ENCODE measurements around the gene COX7A2L.
A peak's percentile ranks its signal among the peaks of the same experiment; 100 is the strongest.
"Not testable (repeated sequence)": the region's sequence is repeated elsewhere in the genome, so short reads cannot be mapped to it uniquely, and the experiment has no call there.

Gene COX7A2L

GRCh38 chr2:42360890-42361727 is at the start of gene COX7A2L:
COX7A2L (minus strand) TSS chr2:42361217; CDS start chr2:42361161, 56 bp downstream.
- peak; percentile 97 for FAIRE-seq
- DNase-seq (ENCODE audit: extremely low spot score, insufficient read length, low read depth) = peak; percentile 95

- FAIRE-seq (no peak), DNase-seq (ENCODE audit: extremely low spot score, insufficient read length, low read depth) (no peak)
These were observed 47.0 kb upstream of the COX7A2L start for GRCh38 chr2:42408009-42408408.

GRCh38 chr2:42407476-42407875 is 46.5 kb upstream of the COX7A2L start:
- DNase-seq (ENCODE audit: extremely low spot score, insufficient read length, low read depth) = no peak
- FAIRE-seq = no peak

- DNase-seq (ENCODE audit: extremely low spot score, insufficient read length, low read depth) (no peak), FAIRE-seq (no peak)
These were observed 43.7 kb upstream of the COX7A2L start for GRCh38 chr2:42404676-42405075.

- no peak for DNase-seq (ENCODE audit: extremely low spot score, insufficient read length, low read depth)
- FAIRE-seq = no peak
These were observed 40.8 kb upstream of the COX7A2L start for GRCh38 chr2:42401773-42402172.

- FAIRE-seq; DNase-seq (ENCODE audit: extremely low spot score, insufficient read length, low read depth): not testable (repeated sequence)
These were observed 37.0 kb upstream of the COX7A2L start for GRCh38 chr2:42398052-42398451.

GRCh38 chr2:42393320-42393719 is 32.3 kb upstream of the COX7A2L start:
- FAIRE-seq; DNase-seq (ENCODE audit: extremely low spot score, insufficient read length, low read depth): not testable (repeated sequence)

- no peak for DNase-seq (ENCODE audit: extremely low spot score, insufficient read length, low read depth)
- no peak for FAIRE-seq
These were observed 31.2 kb upstream of the COX7A2L start for GRCh38 chr2:42392191-42392590.

- FAIRE-seq (no peak), DNase-seq (ENCODE audit: extremely low spot score, insufficient read length, low read depth) (no peak)
These were observed 29.5 kb upstream of the COX7A2L start for GRCh38 chr2:42390401-42390969.

- FAIRE-seq (no peak), DNase-seq (ENCODE audit: extremely low spot score, insufficient read length, low read depth) (no peak)
These were observed 25.7 kb upstream of the COX7A2L start for GRCh38 chr2:42386682-42387081.

GRCh38 chr2:42385225-42385624 is 24.2 kb upstream of the COX7A2L start:
- DNase-seq (ENCODE audit: extremely low spot score, insufficient read length, low read depth) (no peak), FAIRE-seq (no peak)

- no peak for FAIRE-seq
- no peak for DNase-seq (ENCODE audit: extremely low spot score, insufficient read length, low read depth)
These were observed 23.0 kb upstream of the COX7A2L start for GRCh38 chr2:42383855-42384530.

GRCh38 chr2:42382144-42382543 is 21.1 kb upstream of the COX7A2L start:
- FAIRE-seq (no peak), DNase-seq (ENCODE audit: extremely low spot score, insufficient read length, low read depth) (no peak)

GRCh38 chr2:42380026-42380425 is 19.0 kb upstream of the COX7A2L start:
- DNase-seq (ENCODE audit: extremely low spot score, insufficient read length, low read depth); FAIRE-seq: not testable (repeated sequence)

- no peak for FAIRE-seq
- DNase-seq (ENCODE audit: extremely low spot score, insufficient read length, low read depth) = no peak
These were observed 17.4 kb upstream of the COX7A2L start for GRCh38 chr2:42378415-42378814.

- FAIRE-seq (no peak), DNase-seq (ENCODE audit: extremely low spot score, insufficient read length, low read depth) (no peak)
These were observed 15.7 kb upstream of the COX7A2L start for GRCh38 chr2:42376758-42377157.

- FAIRE-seq = no peak
- DNase-seq (ENCODE audit: extremely low spot score, insufficient read length, low read depth) = no peak
These were observed 11.6 kb upstream of the COX7A2L start for GRCh38 chr2:42372474-42373200.

- FAIRE-seq = no peak
These were observed 10.8 kb upstream of the COX7A2L start for GRCh38 chr2:42371611-42372473.

GRCh38 chr2:42369532-42370229 is 8.7 kb upstream of the COX7A2L start:
- FAIRE-seq (no peak), DNase-seq (ENCODE audit: extremely low spot score, insufficient read length, low read depth) (no peak)

More at GRCh38 chr2:42371611-42372473, 10.8 kb upstream of the COX7A2L start:
- DNase-seq (ENCODE audit: extremely low spot score, insufficient read length, low read depth) = no peak

Data from GM18507 (cell line).